ENCODE measurements around the gene ATP6V0D1. TPM values are rescaled to one million over a fixed set of nuclear protein-coding genes. Genes with fewer than 3 reads are reported as not detected.

ATP6V0D1 gene
- total and polyA plus RNA-seq, 7 donors, result 60.2 to 104 (median 85.3) TPM

DNA sequence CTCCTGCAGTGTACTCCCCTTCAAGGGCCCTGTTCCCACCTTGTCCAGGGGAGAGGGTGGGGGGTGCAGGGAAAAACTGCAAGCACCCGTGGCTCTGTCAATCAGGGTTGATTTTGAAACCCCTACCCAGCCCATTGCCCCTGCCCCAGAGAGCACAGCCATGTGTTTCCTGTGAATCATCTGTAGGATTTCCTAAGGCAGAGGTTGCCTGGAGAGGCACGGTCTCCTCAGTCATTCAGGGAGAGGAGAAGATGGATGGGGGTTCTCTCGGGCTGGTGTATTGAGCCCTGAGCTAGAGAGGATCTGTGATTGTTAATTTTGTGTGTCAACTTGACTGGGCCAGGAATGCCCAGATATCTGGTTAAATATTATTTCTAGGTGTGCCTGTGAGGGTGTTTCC lies 5.8 kb upstream of the ATP6V0D1 start:
- H3K27ac ChIP-seq, result no peak overlapping the region
- intact Hi-C loops (cut with DNase I), result no loop called here
- no peak for TF ChIP-seq CTCF (IDR thresholded peaks at IDR 0.05)
- no peak overlapping the region for H3K4me3 ChIP-seq
- WGBS, 3 donors, result 68 to 74% (median 70%) methylated on average over 3 of the region's 3 CpGs
- peaks cover 4% of the 10 kb centered on the region for H3K4me1 ChIP-seq
- H3K27me3 ChIP-seq (ENCODE audit: insufficient read depth in 3 of 3, low read length in 2 of 3), result no peaks in the 10 kb centered on the region
- H3K9me3 ChIP-seq, result no peaks in the 10 kb centered on the region
- peaks cover 0 to 11% of the 10 kb centered on the region in 2 donors for H3K36me3 ChIP-seq (ENCODE audit: insufficient read depth in 1 of 2, low read depth in 1 of 2)
- ATAC-seq, result no peak
- no peak for DNase-seq

DNA sequence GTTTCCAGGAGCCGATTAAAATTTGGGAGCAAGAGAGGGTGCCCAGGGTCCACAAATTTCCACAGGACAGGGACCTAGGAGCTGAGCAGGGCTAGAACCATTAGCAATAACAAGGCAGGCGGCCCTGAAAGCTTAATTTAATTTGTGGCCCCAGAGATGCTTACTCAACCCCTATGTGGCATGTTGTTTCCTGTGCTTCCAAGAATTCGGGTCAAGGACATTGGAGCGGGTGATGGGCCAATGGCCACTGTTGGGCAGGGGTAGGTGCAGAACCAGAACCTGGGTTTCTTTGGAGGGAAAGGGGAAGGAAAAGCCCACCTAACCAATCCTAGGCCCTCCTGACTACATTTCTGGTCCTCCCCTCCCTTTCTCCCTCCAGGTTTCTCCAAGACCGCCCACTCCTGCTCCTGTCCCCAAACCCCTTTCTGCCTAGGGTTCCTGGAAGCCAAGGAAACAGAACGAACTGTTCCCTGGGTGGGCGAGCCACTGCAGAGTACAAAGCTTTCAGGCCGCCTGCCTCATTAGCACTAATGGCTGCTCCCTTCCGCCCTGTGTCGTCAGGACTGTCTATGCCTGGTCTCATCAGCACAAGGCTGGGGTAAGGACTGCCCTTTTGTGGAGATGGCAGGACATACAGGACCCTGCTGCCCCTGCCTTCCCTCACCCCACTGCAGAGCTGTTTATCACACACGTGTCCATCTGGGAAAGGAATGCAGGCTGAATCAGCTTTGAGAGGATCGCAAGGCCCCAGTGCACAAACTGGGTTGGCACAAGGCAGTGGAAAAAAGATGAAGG lies 3.0 kb upstream of the ATP6V0D1 start:
- H3K36me3 ChIP-seq (ENCODE audit: insufficient read depth in 1 of 2, low read depth in 1 of 2), result peaks cover 0 to 11% of the 10 kb centered on the region in 2 donors
- TF ChIP-seq CTCF (IDR thresholded peaks at IDR 0.05), result no peak
- ATAC-seq (no peak), DNase-seq (no peak)
- no peaks in the 10 kb centered on the region for H3K27me3 ChIP-seq (ENCODE audit: insufficient read depth in 3 of 3, low read length in 2 of 3)
- no peak overlapping the region for H3K27ac ChIP-seq
- intact Hi-C loops (cut with DNase I), result loop anchor here in 1 of 2 donors (5.0 kb wide), 1 partner anchor 33 kb away; no protein-coding TSS in a partner anchor
- H3K4me1 ChIP-seq, result peaks cover 13% of the 10 kb centered on the region
- no peak overlapping the region for H3K4me3 ChIP-seq
- WGBS, 3 donors, result 85 to 89% (median 85%) methylated on average over 12 of the region's 12 CpGs
- H3K9me3 ChIP-seq, result no peaks in the 10 kb centered on the region

- peaks cover 16% of the 10 kb centered on the region for H3K4me1 ChIP-seq
- DNase-seq (no peak), ATAC-seq (no peak)
- no peak for TF ChIP-seq CTCF (IDR thresholded peaks at IDR 0.05)
- no peaks in the 10 kb centered on the region for H3K27me3 ChIP-seq (ENCODE audit: insufficient read depth in 3 of 3, low read length in 2 of 3)
- H3K9me3 ChIP-seq, result no peaks in the 10 kb centered on the region
- intact Hi-C loops (cut with DNase I), result loop anchor here in 1 of 2 donors (5.0 kb wide), 1 partner anchor 34 kb away; no protein-coding TSS in a partner anchor
- H3K27ac ChIP-seq, result peak within 1 kb of the TSS; percentile 93
- peak within 1 kb of the TSS; percentile 93 for H3K4me3 ChIP-seq
- peaks cover 0 to 11% of the 10 kb centered on the region in 2 donors for H3K36me3 ChIP-seq (ENCODE audit: insufficient read depth in 1 of 2, low read depth in 1 of 2)
- WGBS, 3 donors, result 96 to 100% (median 97%) methylated on average over 6 of the region's 6 CpGs
Measured at GRCh38 chr16:67483150-67483549, 2.2 kb upstream of the ATP6V0D1 start, which contains the start of gene AGRP. Gene AGRP, minus strand, starts transcription at chr16:67483547. Its CDS starts 149 bp downstream, at chr16:67483398.

- TF ChIP-seq CTCF (IDR thresholded peaks at IDR 0.05), result no peak
- H3K9me3 ChIP-seq, result no peaks in the 10 kb centered on the region
- peaks cover 0 to 11% of the 10 kb centered on the region in 2 donors for H3K36me3 ChIP-seq (ENCODE audit: insufficient read depth in 1 of 2, low read depth in 1 of 2)
- intact Hi-C loops (cut with DNase I), result loop anchor here in 1 of 2 donors (5.0 kb wide), 1 partner anchor 35 kb away; no protein-coding TSS in a partner anchor
- no peaks in the 10 kb centered on the region for H3K27me3 ChIP-seq (ENCODE audit: insufficient read depth in 3 of 3, low read length in 2 of 3)
- H3K27ac ChIP-seq, result peak overlapping the region; percentile 93
- H3K4me3 ChIP-seq, result peak overlapping the region; percentile 93
- WGBS, 3 donors, result 75 to 83% (median 78%) methylated on average over 25 of the region's 25 CpGs
- DNase-seq (no peak), ATAC-seq (no peak)
- H3K4me1 ChIP-seq, result peaks cover 16% of the 10 kb centered on the region
Measured at GRCh38 chr16:67482233-67482924, 1.4 kb upstream of the ATP6V0D1 start.

Measured in psoas muscle (tissue), 8 donors.